ENCODE data around the gene KRTAP10-11.
"Not testable (repeated sequence)": the region's sequence is repeated elsewhere in the genome, so short reads cannot be mapped to it uniquely, and the experiment has no call there.

Gene KRTAP10-11

DNA sequence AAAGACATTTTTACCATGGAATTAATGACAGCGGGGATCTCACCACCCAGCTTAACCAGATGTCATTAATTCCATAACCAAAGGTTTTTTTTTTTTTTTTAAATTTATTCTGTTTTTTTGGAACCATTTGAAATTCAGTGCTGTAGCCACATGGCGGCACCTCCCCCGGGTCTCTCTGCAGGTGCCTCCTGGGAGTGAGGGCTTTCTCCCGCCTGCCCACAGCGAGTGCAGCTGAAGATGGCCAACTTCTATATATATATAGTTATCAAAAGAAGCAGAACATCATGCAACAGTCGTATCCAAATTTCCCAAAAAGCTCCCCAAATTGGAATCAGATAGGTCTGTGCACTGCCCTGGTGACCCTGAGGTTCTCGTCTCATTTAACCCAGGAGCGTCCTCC is 30.7 kb upstream of the KRTAP10-11 start:
- no peak for DNase-seq

DNA sequence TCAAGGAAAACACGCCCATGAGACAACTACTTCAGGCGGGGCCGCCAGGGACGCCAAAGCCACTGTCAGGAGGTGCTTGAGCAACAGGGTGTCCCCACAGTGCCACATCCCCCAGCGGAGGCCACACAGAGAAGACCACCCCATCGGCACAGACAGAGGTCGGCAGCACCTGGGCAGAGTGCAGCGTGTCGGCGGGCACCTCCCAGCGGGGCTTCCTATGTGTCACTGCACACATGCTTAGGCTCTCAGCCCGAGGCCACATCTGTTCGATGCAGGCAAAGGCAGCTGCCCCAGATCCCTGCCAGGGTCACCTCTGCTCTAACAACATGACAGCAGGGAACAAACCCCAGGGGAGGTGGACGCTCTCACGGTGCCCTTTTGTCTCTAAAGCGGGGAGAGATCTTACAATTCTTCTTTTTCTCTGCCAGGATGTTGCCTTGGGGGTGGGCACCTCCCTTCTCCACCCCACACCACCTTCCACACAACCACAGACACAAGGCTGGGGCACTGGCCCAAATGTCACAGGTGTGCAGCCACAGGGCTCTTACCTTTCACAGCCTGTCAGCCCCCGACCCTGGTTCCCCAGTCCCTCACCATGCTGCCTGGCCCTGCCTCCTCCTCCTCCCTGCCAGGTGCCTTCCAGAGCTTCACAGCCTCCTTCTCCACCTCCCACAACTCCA is 30.2 kb upstream of the KRTAP10-11 start:
- no peak for DNase-seq

DNA sequence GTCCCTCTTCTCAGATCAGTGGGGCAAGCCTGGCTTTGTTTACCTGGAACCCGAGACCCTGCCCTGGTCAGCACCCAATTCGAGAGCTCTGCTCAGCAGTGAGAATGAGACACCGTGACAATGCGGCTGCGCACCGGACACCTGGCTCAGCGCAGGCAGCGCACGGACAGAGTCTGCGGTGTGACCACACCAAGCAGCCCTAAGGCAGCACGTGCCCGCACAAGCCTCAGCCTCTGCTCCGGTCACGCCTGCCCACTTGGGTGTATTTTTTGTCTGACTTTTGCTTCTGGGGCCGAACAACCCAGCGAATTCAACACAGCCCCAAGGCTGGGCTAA is 29.7 kb upstream of the KRTAP10-11 start:
- DNase-seq, result no peak

DNA sequence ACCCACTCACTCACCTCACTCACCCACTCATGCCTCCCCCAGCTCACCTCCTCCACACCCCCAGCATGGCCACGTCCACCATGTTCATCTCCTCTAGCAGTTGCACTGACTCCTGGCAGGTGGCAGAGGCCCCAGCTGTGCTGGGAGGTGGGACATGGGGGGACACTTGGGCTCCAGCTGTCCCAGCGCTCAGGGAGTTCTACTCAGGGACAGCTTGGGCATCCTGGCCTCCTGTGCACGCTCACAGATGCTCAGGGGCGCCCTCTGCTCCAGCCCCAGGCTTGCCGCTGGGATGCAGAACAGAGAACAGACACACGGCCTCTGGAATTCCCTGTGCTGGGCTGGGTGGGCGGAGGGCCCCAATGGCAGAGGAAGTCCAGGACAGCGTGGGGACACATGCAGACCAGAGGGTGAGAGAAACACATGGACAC is 29.1 kb upstream of the KRTAP10-11 start:
- DNase-seq, result no peak

DNA sequence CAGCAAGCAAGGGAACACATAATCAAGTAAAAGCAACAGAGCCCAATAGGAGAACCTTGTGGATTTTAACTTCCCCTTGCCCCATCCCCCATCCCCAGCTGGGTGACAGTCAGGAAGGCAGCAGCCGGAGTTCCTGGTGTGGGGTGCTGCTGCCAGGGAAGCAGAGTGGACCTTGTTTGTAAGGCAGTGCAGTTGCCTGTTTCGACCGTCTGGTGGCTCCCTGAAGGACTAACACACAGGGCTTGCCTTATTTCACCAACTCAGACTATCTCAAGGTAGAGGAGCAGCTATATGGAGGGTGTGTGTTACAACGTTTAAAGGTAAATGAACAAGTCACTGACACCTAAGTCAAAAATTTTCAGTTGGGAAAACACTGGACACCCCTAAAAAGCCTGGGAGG is 27.7 kb upstream of the KRTAP10-11 start:
- no peak for DNase-seq

DNA sequence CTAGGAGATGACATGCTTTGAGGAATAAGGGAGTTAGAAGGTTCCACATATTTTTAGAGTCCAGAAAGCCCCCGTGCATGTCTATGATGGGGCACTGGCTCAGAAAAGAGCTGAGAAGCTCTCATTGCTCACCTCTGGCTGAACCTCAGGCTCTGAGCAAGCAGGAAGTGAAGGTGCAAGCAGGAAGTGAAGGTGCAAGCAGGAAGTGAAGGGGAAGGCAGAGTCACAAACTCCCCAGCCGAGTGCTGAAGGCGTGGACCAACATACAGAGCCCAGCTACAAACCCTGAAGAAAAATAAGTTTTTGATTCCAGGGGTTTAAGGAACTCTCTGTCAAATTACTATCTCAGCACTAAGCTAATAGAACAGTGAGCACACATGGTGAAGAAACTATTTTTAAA is 27.3 kb upstream of the KRTAP10-11 start:
- no peak for DNase-seq

DNA sequence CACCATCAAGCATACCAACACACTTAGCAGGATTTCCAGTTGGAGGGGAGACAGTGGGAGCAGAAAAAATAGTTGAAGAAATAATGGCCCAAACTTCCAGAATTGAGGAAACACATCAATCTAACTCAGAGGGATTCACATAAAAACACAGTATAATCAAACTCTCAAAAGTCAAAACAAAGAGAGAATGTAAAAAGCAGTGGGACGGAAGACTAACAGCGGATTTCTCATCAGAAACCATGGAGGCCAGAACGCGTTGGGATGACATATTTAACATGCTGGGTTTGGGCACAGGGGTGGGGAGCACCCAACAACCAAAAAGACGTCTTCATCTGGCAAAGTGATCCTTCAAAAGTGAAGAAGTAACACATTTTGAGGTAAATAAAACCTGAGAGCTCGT is 26.3 kb upstream of the KRTAP10-11 start:
- DNase-seq, result no peak

DNA sequence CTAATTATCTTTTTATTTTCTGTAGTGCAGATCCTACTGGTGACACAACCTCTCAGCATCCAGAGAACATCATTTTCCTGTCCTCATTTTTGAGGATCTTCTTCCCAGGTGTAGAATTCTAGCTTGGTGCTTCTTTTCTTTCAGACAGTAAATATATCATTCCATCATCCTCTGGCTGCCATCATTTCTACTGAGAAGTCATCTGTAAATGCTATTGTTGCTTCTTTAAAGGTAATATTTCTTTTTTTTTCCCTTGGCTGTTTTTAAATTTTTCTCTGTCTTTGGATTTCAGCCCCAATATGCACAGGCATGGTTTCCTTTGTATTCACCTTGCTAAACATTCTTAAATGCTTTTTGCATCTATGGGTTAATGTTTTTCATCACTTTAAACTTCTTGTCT is 22.6 kb upstream of the KRTAP10-11 start:
- no peak for DNase-seq

DNA sequence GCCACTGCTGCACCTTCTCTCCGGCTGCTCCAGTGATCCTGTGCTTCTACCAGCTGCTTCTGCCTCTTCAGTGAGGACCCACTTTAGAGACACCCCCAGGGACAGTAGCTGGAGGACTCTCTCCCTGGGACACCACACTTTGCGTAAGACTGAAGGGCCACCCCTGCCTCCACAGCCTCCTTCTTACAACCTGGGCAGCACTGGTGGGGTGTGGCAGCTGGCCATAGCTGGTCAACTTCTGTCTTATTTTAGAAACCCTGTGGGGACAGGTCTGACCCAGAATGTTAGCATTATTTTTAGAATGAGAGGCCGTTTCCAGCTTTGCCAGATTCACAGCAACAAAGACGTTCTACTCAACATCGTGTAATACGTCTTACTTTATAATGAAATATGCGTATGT is 20.5 kb upstream of the KRTAP10-11 start:
- DNase-seq, result no peak

DNA sequence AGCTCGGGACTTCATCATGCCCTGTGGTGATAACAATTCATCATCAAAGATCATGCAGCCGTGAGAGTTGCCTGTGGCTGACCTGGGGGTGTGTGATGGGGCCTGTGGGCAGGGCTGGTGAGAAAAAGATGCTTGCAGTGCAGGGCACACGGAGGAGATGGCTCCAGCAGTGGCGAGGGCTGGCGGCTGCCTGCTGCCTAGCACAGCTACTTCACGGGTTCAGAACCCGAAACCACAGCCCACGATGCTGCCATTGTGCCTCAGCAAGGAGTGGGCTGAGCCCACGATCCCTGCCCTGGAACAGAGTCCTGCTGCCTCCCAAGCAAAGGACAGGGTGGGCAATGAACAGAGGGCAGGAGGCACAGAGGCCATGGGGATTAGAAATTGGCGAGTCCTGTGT is 20.0 kb upstream of the KRTAP10-11 start:
- DNase-seq, result no peak

DNA sequence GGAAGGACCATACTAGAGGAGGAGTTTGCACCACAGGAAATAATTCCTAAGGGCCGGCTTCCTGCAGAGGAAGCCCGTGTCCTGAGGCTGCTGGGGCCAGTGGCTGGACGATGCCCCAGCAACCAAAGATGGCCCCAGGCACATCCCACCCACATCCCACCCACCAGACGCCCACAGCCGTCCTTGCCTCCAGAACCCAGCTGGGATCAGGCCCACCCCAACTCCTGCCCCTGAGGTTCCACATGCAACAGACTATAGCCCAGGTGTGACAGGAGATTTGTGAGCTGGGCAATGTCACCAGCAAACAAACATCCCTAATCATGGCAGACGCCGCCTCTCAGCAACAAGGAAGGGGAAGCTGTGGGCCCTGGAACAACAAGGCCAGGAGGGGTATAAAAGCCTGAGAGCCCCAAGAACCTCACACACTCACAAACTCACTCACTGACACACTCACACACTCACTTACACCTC is 19.5 kb upstream of the KRTAP10-11 start, which contains the start of gene KRTAP10-9:
KRTAP10-9 (plus strand) TSS at position 421 of the 471 bp plus-strand sequence. CDS start 79 bp downstream, outside the sequence.
- DNase-seq, result no peak

DNA sequence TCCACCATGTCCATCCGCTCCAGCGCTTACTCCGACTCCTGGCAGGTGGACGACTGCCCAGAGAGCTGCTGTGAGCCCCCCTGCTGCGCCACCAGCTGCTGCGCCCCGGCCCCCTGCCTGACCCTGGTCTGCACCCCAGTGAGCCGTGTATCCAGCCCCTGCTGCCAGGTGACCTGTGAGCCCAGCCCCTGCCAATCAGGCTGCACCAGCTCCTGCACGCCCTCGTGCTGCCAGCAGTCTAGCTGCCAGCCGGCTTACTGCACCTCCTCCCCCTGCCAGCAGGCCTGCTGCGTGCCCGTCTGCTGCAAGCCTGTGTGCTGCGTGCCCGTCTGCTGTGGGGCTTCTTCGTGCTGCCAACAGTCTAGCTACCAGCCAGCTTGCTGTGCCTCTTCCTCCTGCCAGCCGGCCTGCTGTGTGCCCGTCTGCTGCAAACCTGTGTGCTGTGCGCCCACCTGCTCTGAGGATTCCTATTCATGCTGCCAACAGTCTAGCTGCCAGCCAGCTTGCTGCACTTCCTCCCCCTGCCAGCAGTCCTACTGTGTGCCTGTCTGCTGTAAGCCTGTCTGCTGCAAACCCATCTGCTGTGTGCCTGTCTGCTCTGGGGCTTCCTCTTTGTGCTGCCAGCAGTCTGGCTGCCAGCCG is 18.9 kb upstream of the KRTAP10-11 start:
- not testable (repeated sequence) for DNase-seq

DNA sequence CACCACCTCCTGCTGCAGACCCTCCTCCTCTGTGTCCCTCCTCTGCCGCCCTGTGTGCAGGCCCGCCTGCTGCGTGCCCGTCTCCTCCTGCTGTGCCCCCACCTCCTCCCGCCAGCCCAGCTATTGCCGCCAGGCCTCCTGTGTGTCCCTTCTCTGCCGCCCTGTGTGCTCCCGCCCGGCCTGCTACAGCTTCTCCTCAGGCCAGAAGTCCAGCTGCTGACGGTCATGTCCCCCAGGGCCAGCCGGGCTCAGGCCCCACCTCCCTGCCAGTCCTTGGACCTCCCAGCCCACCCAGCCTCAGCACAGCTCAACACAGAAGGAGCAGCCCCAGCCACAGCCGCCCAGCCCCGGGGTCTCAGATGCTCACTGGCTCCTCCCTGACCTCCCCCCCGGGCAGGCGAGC is 18.4 kb upstream of the KRTAP10-11 start:
- not testable (repeated sequence) for DNase-seq

DNA sequence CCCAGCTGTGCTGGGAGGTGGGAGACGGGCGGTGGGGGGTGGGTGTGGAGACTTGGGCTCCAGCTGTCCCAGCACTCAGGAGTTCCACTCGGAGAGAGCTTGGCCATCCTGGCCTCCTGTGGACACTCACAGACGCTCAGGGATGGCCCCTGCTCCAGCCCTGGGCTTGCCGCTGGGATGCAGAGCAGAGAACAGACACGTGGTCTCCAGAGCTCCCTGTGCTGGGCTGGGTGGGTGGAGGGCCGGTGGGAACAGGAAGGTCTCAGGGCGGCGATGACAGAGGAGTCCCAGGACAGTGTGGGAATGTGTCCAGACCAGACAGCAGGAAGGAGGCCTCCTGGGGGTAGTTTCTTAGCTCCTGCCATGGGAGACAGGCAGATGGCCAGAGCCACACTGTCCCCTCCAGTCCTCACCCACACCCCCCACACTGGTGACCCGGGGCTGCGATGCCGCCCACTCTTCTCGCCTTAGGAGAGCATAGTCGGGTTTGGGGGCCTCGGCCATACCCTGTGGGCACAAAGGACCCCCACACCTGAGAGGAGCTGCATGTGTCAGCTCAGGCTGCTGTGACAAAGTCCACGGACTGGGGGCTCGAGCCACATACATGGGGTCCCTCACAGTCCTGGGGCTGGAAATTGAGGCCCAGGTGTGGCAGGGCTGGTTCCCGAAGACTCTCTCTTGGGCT is 17.4 kb upstream of the KRTAP10-11 start:
- no peak for DNase-seq

DNA sequence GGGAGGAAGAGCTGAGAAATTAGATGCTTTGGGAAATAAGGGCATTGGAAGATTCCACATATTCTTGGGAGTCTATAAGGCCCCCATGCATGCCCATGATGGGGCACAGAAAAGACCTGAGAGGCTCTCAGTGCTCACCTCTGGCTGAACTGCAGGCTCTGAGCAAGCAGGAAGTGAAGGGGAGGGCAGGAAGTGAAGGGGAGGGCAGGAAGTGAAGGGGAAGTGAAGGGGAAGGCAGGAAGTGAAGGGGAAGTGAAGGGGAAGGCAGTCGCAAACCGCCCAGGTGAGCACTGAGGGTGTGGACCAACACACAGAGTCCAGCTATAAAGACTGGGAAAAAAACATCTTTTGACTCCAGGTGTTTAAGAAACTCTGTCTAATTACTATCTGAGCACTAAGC is 15.8 kb upstream of the KRTAP10-11 start:
- DNase-seq, result no peak

DNA sequence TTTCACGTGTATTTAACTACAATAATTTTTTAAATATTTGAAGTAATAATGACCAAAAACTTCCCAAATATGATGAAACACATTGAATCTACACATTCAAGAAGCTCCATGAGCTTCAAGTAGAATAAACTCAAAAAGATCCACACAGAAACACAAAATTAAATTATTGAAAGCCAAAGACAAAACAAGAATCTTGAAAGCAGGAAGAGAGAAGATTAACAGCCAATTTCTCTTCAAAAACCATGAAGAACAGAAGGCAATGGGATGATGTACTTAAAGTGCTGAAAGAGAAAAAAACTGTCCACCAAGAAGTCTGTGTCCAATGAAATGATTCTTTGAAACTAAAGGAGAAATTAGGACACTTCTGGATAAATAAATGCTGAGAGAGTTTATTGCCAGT is 14.1 kb upstream of the KRTAP10-11 start:
- no peak for DNase-seq

DNA sequence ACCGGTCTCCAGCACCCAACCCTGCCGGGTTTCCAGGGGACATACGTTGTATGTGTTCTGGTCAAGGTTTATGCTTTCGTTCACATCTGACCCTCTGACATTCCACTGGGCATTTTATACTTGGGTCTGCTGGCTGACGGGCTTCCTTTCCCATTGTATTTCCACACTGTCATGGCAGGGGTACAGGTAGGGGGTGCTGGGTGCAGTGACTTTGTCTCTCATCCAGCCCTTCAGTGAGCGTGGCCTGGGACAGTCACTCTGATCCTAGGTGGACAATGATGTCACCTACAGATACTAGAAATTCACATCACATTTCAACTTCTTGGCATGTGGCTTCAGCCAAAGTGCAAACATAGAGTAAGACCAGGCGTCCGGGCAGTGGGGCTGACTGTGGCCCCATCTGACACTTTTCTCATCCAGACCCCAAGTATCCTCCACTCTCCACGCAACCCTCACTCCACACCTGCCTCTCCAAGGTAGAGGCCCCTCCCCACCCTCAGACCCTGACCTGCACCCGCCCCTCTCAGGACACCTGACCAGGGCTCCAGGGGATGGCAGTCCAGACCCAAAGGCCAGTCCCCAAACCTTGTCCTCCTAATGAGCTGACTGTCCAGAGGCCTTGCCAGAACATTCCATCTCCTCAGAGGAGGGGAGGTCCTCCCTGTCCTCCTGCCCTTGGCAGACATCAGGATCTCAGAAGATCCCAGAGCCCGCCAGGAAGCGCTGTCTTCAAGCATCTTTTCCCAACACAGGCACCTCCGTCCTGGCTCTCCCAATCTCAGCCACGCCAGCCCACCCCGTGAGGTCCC is 9.8 kb upstream of the KRTAP10-11 start:
- no peak for DNase-seq

DNA sequence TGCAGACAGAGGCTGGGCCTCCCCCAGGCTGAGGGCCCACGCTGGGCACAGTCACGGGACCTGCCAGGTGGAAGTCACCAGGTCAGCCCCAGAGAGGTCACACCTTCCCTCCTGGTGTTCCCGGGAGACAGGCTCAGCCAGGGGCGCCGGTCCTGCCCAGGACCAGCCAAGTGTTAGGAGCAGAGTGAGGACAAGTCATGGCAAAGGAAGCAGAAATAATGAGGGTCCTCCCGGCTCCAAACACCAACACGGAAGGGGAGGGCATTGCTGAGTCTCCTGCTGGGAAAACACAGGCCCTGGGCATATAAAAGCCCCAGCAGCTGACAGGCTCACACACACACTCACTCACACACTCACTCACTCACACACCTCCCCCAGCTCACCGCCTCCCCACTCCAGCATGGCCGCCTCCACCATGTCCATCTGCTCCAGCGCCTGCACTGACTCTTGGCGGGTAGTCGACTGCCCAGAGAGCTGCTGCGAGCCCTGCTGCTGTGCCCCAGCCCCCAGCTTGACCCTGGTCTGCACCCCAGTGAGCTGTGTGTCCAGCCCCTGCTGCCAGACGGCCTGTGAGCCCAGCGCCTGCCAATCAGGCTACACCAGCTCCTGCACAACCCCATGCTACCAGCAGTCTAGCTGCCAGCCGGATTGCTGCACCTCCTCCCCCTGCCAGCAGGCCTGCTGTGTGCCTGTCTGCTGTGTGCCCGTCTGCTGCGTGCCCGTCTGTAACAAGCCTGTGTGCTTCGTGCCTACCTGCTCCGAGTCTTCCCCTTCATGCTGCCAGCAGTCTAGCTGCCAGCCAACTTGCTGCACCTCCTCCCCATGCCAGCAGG is 9.0 kb upstream of the KRTAP10-11 start, which contains the start of gene KRTAP10-10:
KRTAP10-10 (plus strand) TSS at position 339 of the 833 bp plus-strand sequence; CDS start at position 401, 62 bp downstream.
- no peak for DNase-seq

DNA sequence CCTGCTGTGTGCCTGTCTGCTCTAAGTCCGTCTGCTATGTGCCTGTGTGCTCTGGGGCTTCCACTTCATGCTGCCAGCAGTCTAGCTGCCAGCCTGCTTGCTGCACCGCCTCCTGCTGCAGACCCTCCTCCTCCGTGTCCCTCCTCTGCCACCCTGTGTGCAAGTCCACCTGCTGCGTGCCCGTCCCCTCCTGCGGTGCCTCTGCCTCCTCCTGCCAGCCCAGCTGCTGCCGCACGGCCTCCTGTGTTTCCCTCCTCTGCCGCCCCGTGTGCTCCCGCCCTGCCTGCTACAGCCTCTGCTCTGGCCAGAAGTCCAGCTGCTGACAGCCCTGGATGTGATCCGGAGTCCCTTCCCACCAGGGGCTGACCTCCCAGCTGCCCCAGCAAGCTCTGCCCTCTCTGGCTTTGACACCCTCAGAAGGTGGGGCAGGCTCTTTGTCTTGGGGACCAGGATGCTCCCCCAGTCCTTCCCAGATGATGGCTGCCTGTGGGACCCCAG is 8.3 kb upstream of the KRTAP10-11 start:
- DNase-seq, result not testable (repeated sequence)

DNA sequence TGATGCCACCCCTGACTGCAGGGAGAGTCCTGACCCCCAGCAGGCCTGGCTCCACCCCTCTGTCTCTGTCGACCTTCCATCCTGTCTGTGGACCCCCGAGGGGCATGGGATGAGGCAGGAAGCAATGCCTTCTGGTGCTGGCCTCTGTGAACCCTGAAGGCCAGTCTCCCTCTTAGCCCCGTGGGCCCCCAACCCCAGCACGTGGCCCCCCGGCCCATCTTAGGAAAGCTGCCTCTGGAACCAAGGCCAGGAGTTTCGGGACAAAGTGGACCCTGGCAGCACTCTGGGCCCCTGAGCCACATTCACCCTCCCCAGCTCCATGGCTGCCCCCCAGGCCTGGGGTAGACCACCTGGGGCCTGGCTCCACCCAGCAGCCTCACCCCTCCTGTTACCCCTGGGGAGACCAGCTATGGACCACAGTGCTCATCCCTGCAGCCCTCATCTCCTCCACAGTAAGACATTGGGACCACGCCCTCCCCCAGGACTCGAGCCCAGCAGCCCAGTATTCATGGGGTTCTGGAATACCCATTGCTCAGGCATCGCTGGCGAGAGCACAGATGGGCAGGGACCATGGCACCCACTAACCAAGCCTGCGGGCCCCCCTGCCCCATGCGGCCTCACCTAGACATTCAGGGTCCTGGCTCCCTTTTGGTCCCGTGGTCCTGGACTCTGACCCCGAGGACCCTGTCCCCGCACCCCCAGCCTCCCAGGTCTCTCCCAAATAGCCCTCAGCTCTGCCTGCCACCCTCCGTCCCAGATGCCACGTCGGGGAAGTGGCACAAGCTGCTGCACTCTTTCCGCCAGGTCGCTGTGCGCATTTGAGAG is 7.5 kb upstream of the KRTAP10-11 start:
- not testable (repeated sequence) for DNase-seq

DNA sequence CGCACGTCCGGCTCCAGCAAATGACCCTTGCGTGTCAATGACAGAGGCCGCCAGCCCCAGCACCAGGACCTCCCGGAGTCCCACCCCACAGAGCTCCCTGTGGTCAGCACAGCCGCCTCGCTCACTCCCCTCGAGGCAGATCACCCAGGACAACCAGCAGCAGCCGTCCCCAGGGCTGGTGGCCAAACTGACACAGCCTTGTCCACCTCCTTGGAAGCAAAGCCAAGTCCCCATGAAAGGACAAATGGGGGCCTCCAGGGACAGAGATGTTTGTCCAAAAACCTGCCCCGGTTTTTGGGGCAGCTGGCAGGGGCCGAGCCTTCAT is 6.9 kb upstream of the KRTAP10-11 start:
- DNase-seq, result no peak
